Subcutaneous adipose tissue (tissue), 4 donors: Measurements from ENCODE around the gene LRRC46. TPM values are rescaled to one million over a fixed set of nuclear protein-coding genes. Genes with fewer than 3 reads are reported as not detected.

ENCODE experiments used
- CTCF ChIP-seq: fragments of 450-650 bp; IDR thresholded peaks from one replicate; pipeline ENCODE4 v1.5.1; 2016; ENCODE audit warnings: low read depth, mild to moderate bottlenecking, control low read depth, antibody characterized with exemption, moderate library complexity
- total RNA-seq, 4 donors: library from RNA; depleted of rRNA; stranded (reverse); fragments of >200 nt; gene quantifications; one replicate each; pipeline ENCODE4 v1.1.0, GENCODE V29; 2016

LRRC46 gene
- total RNA-seq, 4 donors from 2014 or later: 0.66 TPM; not detected in 3

- no peak for TF ChIP-seq CTCF
Observed at GRCh38 chr17:47873200-47874090, 42.0 kb downstream of the LRRC46 start.

- TF ChIP-seq CTCF: no peak
Observed at GRCh38 chr17:47875011-47875985, 43.8 kb downstream of the LRRC46 start.

- no peak for TF ChIP-seq CTCF
Observed at GRCh38 chr17:47877368-47878034, 46.0 kb downstream of the LRRC46 start.

GRCh38 chr17:47878203-47879027, 46.9 kb downstream of the LRRC46 start:
- TF ChIP-seq CTCF: no peak

GRCh38 chr17:47879028-47879585, 47.6 kb downstream of the LRRC46 start:
- TF ChIP-seq CTCF: no peak

- TF ChIP-seq CTCF: no peak
Observed at GRCh38 chr17:47879776-47880454, 48.4 kb downstream of the LRRC46 start.
